GM18505 (cell line): ENCODE data around the gene TMEM256.

ENCODE experiments used
- ATAC-seq: cut with Tn5 transposase; IDR thresholded peaks from one replicate; pipeline ENCODE4 v1.9.1; 2021; ENCODE audit not compliant: unreplicated experiment
- POLR2A ChIP-seq: IDR thresholded peaks from 4 replicates; pipeline ENCODE4 v1.6.1; 2011; ENCODE audit warnings: borderline replicate concordance; ENCODE audit not compliant: insufficient read depth, insufficient read length; ENCODE audit errors: extremely low read depth

TMEM256 gene

DNA sequence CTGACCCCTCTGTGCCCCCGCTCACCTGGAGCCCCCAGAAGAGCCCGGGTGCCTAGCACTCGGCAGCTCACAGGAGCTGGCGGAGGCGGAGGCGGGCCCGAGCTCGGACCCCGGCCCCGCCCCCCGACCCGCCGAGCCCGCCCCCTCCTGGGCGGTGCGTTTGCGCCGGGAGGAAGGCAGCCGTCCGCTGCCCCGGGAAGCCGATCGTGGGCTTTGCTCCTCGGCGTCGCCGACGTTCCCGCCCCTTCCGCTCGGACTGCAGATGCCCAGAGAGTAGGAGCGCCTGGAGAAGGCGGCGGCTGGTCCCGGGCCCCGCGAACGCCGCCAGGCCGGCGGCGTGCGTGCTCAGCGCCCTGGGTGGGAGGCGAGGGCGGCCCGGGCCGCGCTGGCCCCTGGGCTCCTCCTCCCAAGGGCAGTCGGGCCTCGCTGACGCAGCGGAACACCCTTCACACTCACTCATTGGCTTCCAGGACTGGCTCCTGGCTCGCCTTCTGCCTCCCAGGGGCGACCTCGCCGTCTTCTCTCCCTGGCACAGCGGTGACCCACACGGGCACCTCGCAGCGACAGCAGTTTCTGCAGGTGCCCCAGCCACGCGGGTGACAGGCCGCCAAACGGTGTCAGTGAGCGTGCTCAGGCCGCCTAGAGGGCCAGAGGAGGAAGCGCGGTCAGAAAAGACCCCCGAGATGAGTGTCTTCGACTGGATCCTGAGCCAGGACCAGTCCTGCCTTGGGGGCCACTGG is 9.3 kb downstream of the TMEM256 start, which contains the start of gene PLSCR3:
TSS of gene PLSCR3 (minus strand) at position 74 of the 740 bp plus-strand sequence. CDS start 415 bp downstream, outside the sequence.
- peak; percentile 76 for TF ChIP-seq POLR2A
- peak; percentile 70 for ATAC-seq

DNA sequence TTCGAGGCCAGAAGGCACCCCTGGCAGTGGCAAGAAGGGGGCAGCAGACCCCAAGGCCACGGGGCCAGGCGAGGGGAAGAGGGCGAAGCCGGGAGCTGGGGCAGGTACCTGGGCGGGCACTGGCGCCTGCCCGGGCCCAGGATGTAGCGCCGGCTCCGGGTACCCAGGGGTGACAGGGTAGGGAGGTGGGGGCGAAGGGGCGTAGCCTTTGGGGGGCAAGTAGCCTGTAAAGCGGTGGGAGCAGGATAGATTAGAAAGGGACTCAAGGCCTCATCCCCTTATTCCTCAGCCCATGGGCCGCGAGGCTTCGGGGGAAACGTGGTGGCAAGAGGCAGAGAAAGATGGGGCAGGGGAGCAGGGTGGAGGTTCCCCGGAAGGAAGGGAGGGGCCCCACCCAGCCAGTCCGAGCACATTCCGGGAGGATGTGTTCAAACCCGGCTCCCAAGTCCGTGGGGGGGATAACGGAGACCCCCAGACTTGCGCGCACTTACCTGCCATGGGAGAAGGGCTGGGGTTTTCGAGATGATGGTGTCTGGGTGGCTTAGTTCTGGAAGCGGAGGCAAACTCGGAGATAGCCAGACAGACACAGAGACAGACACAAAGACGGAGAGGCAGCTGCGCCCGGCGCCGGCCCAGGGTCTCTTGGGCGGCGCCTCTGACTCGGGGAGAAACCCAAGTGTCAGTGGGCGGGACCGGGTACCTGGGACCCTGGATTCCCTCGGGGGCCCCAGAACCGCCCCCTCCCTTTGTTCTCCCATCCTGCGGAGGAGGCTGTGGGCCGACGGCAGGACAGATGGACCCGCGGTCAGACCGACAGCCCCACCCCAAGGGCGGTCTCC is 10.1 kb downstream of the TMEM256 start:
- ATAC-seq: peak; percentile 48
- TF ChIP-seq POLR2A: no peak

DNA sequence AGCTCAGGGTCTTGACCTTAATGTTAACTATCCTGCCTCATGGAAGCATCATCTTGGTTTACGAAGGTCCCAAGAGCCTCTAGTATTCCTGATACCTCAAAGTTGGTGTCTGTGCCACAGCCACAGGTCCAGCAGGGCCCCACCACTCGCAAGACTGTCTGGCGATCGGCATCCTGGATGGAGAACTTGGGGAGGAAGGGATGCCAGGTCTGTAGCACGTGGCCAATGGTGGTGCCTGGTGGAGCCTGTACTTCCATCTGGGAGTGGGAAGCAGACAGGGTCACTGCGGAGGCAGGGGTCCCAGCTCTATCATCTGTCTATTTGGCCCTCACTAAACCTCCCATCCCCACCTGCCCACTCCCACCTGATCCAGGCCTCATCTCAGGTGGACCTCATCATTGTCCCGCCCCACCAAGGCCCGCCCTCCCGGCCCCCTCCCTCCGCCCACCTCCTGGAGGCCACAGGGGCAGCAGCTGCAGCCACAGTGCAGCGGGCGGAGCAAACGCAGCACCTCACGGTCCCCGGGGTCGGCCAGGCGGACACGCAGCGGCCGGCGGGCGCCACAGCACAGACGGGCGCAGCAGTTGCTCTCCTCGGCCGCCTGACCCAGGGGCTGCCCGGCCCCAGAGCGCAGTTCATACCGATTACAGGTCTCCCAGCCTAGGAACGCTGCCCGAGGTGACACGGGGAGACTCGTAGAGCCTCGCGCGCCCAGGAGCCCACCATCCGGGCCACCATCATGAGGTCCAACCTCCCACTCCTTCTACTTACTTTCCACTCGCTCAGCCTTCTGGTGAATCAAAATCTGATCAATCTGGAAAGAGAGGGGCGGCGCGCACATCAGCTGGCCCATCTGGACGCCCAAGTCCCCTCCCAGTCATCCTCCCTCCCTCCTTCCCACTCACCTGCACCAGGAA is 10.9 kb downstream of the TMEM256 start:
- TF ChIP-seq POLR2A: no peak
- no peak for ATAC-seq

DNA sequence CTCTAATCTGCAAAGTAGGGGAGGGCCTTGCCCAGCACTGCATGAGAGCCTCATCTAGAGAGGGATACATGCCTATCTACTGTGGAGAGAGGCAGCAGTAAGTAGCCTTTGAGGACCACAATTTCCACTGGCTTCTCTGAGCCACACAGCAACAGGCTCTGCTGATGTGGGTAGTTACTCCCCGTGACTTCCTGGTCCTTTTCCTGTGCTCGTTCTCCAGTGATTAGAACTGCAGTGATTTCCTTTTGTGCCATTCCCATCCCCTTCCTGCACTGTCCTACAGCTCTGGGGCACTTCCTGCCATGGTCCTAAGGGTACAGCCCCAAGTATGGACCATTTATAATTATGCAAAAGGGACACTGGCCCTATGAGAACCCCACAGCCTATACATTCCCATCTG is 12.6 kb downstream of the TMEM256 start:
- no peak for ATAC-seq
- TF ChIP-seq POLR2A: no peak

DNA sequence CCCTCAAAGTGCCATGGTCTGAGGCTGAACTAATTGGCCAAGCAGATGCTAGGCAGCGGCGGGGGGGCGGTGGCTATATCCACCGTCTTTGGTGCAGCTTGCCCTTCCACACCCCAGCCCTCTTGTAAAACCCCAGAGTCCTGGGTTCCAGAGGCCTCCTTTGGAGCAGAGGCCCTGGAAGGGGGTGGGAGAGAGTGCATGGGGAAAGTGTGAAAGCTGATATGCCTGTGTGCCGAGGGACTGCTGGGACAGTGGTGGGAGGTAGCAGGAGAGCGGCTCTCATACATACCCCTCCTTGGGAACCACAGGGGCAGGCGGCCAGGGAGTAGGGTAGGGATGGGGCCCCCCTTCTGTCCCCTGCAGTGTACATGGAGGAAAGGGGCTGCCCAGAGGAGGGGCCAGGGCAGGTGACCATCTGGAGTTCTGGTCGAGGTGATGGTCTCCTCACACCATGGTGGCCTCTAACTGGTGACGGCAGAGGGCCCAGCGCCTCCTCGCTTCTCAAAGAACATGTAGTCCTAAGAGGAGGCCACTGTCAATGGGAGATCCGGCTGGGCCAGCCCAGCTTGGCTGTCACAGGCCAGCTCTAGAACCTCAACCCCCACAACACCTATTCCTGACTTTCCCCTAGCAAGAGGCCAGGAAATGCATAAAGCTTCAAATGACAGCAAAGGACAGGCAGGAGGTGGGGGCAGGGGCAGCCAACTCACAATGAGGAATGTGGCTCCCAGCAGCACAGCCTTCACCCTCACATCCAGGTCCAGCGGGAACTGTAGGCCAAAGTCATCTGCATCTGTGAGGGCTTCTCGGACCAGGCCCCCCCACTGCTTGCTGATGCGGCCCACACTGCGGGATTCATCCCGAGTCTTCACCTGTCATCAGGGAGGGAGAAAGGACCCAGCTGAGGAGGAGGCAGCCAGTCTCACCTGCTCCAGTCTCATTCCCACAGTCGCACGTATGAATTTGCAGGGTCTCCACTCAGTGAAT is 13.7 kb downstream of the TMEM256 start:
- TF ChIP-seq POLR2A: no peak
- ATAC-seq: no peak

DNA sequence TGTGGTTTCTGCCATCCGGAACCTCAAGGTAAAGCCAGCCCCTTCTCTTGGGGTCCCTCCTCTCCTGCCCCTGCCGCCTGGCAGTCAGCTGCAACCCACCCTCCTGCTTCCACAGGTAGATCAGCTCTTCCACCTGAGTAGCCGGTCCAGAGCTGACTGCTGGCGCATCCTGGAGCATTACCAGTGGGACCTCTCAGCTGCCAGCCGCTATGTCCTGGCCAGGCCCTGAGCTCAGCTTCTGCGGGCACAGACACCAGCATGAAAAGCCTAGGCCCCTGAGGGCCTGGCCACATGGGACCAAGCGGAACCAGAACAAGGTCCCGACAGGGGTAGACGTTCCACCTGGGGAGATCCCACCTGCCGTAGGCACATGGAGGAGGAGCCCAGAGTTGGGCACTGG is 15.0 kb downstream of the TMEM256 start:
- no peak for ATAC-seq
- no peak for TF ChIP-seq POLR2A

DNA sequence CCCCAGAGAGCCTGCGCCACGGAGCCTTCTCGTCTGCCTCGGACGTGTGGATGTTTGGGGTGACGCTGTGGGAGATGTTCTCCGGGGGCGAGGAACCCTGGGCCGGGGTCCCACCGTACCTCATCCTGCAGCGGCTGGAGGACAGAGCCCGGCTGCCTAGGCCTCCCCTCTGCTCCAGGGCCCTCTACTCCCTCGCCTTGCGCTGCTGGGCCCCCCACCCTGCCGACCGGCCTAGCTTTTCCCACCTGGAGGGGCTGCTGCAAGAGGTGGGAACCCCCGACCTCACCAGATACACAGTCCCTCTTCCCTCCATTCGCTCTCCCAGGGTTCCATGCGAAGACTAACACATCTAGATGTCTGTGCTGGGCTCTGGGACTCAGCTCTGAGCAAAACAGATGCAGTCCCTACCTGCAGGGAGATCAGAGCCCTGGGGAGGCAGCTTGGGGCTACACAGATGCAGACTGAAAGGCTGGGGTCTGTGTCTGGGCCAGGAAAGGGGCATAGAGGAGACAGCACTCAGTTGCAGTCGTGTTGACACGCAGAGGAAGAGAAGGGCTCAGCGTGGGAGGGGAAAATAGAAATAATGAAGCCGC is 19.3 kb downstream of the TMEM256 start:
- TF ChIP-seq POLR2A: no peak
- no peak for ATAC-seq

DNA sequence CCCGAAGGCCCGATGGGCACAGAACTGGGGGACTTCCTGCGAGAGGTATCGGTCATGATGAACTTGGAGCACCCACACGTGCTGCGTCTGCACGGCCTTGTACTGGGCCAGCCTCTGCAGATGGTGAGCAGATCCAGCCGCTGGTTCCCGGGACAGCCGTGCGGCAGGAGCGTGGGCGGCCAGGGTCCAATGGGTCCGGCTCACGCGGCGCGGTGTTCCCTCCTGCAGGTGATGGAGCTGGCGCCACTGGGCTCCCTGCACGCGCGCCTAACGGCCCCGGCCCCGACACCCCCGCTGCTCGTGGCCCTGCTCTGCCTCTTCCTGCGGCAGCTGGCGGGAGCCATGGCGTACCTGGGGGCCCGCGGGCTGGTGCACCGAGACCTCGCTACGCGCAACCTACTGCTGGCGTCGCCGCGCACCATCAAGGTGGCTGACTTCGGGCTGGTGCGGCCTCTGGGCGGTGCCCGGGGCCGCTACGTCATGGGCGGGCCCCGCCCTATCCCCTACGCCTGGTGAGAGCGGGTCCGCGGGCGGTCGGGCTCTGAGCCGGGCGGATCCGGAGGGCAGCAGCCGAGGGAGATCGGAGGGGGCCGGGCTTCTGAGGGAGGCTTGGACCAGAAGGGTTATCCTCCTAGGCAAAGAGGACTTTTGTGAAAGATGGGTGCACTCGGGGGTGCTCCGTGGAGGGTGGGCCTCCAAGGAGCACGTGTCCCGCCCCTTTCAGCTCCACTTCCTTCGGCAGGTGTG is 20.0 kb downstream of the TMEM256 start:
- no peak for TF ChIP-seq POLR2A
- ATAC-seq: no peak

DNA sequence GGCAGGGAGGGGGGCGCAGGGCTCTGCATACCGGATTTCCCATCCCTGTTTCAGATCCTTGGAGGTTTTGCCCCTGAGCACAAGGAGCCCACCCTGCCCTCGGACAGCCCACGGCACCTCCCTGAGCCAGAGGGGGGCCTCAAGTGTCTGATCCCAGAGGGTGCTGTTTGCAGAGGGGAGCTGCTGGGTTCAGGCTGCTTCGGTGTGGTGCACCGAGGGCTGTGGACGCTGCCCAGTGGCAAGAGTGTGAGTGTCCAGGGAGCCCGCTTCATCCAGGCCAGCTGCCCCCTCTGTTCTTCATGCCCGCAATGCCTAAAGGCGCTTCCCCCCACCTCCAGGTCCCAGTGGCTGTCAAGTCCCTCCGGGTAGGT is 20.5 kb downstream of the TMEM256 start:
- no peak for TF ChIP-seq POLR2A
- no peak for ATAC-seq

DNA sequence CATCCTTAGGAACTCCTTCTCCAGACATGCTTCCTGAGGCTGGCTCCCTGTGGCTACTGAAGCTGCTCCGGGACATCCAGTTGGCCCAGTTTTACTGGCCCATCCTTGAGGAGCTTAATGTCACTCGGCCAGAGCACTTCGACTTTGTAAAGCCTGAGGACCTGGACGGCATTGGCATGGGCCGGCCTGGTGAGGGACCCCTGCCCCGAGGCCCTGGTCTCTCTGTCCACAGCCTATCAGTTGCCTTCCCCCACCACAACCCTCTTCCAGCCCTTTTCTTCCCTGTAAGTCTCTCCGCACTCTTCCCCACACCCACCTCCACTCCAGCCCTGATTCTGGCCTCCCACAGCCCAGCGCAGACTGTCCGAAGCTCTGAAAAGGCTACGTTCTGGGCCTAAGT is 21.0 kb downstream of the TMEM256 start:
- ATAC-seq: no peak
- TF ChIP-seq POLR2A: no peak

DNA sequence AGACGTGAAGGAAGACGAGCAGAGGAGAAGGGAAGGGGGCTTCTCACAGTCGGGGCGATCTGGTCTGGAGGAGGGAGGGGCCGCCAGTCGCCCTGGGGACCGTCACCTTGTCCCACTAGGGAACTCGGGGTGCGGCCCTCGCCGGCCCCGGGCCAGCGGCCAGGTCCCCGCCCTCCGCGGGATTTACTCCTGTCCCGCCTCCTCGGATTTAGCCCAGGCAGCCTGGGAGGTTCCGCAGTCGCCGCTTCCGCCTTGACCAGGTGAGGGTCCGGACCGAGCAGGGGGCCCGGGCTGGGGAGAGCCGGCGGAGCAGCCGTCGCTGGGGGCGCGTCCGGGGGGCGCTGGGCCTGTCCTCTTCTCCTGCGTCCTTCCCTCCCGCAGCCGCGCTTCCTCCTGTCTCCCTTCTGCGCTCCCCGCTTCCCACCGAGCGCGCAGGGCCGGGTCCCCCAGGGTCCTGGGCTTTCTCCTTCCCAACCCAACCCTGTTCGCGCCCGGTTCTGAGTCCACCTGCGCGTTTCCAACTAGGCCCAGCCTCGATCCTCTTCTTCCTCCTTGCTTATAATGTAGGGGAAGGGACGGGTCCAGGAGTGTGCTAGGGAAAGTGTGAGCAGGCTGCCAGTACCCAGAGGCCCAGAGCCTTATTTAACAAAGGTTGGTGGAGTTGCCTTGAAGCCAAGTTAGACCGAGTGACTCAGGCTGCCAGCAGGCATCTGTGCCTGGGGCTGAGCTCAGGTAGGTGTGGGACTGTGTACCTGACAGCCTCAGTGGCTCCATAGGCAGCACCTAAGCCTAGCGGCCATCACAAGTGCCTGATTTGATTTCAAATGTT is 22.8 kb downstream of the TMEM256 start, which contains the start of gene TNK1:
TSS of gene TNK1 (plus strand) at position 235 of the 829 bp plus-strand sequence. CDS start 1,838 bp downstream, outside the sequence.
- ATAC-seq: no peak
- TF ChIP-seq POLR2A: no peak

DNA sequence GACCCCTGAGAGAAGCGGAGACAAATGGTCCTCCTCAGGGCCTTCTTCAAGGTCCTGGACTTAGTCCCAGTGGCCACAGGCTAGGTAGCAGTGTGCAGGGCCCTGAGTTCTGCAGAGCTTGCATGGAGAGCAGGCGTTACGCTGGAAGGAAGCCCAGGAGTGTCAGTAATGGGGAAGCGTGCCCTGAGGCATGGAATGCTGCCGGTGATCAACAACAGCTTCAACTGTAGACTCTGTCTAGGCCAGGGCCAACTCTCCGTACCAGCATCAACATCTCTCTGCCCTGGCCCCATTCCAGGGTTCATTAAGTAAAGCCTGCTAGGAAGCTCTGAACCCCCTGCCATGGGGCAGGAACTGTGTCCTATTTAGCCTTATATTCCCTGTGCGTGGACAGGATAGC is 23.6 kb downstream of the TMEM256 start:
- TF ChIP-seq POLR2A: no peak
- ATAC-seq: no peak
